ENCODE results near the gene TRAF2.
A peak's percentile ranks its signal among the peaks of the same experiment; 100 is the strongest.

Gene TRAF2

DNA sequence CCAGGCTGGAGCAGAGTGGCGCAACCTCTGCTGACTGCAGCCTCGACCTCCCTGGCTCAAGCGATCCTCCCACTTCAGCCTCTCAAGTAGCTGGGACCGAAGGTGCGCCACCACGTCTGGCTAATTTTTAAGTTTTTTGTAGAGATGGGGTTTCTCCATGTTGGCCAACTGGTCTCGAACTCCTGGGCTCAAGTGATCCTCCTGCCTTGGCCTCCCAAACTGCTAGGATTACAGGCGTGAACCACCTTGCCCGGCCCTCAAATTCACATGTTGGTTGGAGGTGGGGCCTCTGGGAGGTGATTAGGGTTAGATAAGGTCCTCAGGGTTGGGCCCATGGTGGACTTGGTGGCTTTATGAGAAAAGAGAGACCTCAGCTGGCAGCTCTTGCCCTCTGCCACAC lies 75.8 kb downstream of the TRAF2 start:
- DNase-seq (ENCODE audit: low spot score), result no peak

DNA sequence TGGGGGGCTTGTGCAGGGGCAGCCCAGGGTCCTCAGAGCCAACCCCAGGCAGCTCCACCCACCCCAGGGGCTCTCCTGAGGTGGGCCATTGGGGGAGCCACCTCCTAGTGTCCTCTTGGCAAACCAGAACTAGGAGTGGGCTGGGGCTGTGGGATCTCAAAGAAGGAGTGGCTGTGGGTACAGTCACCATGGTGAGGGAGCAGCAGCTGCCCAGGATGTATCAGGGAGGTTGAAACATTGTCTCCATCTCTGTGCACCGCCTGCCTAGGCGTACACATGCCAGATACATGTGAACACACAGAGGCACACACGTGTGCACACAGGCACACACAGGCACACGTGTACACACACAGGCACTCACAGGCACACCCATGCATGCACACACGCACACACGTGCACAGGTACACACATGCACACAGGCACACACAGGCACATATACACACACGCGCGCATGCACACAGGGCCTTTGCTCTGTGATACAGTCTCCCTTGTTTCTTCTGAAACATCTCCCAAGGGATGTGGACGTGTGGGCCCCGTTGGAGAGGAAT lies 76.5 kb downstream of the TRAF2 start:
- no peak for DNase-seq (ENCODE audit: low spot score)

DNA sequence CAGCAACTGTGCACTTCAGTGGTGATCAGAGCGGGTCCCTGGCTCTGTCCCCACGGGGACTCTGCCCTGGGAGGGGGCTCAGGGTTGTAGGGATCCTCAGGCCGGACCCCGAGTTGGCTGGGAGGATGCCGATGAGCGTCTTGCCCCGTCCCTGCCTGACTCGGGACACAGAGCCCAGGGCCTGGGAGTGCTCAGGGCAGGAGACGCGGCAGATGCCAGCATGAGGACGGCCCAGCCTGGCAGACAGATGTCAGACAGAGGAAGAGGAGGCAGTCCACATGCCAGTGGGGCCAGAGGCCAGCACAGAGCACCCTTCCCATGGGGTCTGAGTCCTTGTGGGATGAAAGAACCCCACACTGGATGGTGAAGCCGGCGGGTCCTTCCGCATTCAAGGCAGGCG lies 77.0 kb downstream of the TRAF2 start:
- no peak for DNase-seq (ENCODE audit: low spot score)

DNA sequence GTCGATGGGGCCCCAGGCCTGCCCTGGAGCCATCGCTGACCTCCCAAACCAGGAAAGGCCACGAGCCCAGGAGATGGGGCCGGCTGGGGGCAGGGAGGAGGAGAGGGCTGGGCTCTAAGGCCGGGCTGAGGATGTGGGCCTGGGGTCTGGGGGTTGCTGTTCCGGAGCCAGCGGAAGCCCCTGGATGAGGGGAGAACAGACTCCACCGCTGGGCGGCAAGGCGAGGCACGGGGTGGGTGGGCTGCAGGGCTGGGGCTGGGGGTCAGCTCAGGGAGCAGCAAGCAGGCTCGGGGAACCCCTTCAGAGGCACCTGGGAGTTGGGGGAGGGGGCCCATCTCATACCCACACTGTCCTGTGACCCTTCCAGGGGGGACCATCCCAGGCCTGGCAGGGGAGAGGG lies 77.4 kb downstream of the TRAF2 start:
- no peak for DNase-seq (ENCODE audit: low spot score)

DNA sequence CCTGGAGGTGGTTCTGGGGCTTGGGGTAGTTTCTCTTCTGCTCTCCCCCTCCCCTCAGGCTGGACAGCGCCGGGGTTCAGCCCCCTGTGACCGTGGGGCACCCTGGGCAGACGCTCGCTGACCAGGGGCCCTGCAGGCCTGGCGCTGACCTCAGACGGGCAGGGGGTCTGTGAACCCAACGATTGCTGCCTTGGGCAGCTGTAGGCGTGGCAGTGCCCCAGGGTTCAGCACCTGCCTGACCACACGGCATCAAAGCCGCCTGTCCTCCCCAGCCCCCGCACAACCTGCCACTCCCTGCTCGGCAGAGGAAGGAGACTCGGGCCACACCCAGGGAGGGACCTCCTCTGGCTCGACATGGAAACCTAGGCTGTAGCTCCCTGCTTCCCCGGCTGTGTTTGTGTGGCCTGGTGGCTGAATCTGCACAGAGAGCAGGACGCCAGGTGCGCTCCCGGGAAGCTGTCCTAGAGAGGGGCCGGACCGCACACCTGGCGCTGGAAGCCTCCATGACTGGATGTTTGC lies 77.9 kb downstream of the TRAF2 start:
- DNase-seq (ENCODE audit: low spot score), result no peak

DNA sequence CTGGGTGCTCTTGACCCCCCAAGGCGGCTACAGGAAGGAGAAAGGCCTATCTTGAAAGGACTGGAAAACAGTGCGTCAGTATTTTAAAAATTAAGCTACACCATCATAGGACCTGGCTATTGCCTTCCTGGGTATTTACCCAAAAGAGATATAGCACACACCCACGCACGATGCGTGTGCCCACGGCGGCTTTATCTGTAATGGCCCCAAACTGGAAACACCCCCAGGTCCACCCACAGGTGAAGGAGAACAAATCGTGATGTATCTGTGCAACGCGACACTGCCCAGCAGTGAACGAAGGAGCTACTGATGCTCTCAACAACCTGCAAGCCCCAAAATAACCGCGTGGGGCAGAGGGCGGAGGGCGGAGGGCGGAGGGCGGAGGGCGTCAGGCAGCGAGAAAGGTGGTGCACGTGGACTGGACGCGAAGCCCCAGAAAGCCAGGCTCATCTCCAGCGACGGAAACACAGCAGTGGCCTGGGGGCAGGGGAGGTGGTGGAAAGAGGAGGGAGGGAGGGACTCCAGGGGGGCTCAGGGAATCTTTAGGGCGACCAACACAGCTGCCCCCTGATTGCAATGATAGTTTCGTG lies 78.6 kb downstream of the TRAF2 start:
- DNase-seq (ENCODE audit: low spot score), result no peak

DNA sequence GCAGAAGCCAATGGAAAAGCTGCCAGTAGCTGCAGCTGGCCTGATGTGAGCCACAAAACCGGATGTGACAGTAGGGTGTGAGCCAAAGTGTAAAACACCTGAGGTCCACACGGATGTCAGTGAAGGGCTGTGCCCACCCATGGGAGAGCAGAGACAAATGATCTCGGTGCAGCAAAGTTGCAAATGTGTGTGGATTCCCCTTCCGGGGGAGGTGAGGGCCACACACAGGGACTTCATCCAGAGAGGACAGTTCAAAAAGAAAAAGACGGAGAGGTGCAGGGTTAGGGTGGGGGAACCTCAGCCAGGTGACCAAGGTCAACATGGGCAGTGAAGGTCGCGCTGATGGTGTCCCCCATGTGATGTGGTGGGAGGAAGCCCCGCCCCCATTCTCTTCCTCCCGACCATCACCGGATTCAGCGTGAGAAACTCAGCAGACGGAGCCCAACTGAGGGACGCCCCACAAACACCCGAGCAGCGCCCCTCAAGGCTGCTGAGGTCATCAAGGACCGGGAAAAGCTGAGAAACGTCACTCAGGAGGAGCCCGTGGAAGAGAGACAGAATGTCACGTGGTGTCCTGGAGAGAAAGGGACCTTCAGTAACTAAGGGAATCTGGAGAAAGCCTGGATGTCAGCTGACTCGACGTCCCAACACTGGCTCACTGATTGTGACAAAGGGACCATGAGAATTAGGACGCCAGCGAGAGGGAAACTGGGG lies 79.6 kb downstream of the TRAF2 start:
- DNase-seq (ENCODE audit: low spot score), result no peak

DNA sequence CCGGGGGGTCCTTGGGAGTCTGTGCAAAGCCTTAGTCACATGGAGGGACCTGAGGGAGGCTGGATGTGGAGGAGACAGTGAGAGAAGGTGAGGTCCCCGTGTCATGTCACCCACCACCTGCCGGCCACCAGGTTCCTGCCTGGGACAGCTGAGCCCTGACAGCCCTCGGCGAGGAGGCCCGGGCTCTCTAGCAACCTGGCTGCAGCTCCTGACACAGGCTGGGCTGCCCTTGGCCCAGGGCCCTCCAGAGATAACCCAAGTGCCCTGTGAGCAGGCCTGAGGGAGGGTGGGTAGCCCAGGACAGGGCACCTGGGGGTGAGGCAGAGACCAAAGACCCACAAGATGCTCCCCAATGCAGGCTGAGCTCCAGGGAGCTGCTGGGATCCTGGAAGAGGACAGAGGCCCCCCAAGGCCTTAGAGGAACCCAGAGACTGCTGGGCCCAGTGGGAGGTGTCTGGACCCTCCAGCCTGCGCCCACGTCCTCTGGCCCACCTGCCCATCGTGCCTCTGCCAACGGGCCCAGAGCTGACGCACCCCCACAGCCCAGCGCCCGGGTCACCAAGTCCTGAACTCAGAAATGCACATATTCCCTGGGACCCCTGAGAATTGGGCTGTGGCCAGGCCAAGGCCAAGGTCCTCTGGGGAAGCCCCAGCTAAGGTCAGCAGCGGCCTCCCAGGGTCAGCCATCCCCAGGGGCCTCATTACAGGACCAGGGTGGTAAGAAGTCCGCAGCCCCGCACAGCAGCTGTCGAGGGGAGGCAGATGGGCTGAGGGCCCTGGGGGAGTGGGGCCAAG lies 82.2 kb downstream of the TRAF2 start:
- no peak for DNase-seq (ENCODE audit: low spot score)

DNA sequence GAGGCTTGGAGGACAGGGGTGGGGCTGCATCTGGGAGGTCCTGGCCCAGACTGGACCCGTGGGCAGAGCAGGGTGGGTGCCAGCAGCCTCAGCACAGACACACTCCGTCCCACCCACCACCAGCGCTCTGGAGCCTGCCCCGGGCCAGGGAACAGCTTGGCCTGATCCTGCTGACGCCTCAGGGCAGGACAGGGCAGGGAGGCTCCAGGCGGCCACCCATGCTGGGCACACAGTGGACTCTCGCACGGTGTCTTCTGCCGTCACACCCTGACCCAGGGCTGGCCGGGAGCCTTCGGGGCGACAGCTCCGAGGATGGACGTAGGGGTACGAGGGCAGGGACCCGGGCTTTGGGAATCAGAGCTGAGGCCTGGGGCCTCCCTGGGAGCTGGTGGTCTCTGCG lies 82.8 kb downstream of the TRAF2 start:
- no peak for DNase-seq (ENCODE audit: low spot score)

DNA sequence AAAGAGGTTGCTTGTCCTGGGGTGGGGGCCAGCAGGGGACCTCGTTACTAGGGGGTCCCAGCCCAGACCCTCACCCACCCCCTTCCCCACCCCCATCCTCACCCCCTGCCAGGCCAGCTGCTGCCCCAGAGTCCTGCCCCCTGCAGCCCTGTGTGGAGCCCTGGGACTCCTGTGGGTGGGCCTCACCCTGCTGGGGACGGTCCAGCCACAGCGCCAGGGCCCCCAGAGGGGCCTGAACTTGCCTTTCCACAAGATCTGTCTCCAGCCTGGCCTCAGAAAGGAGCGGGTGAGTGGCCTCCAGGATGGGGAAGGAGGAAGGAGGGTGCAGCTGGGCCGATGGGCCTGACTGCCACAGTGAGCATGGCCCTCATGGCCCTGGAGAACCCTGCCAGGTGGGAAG lies 83.5 kb downstream of the TRAF2 start:
- no peak for DNase-seq (ENCODE audit: low spot score)

DNA sequence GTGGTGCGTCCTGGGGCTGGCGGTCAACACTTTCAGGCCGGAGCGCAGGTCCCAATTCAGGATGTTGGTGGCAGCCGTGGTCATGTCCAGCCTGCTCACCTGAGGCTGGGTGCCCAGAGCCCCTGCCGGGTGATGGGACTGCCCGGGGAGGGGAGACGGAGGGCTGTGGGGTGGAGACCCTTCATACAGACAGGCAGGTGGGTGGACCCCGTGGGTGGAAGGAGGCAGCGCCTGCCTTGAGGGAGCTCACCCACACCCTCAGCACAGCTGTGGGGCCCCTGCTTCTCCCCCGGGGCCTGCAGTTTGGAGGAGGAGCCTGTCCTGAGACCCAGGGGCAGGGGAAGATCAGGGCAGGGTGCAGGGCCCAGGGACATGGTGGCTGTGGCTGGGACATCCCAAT lies 84.0 kb downstream of the TRAF2 start:
- DNase-seq (ENCODE audit: low spot score), result no peak

DNA sequence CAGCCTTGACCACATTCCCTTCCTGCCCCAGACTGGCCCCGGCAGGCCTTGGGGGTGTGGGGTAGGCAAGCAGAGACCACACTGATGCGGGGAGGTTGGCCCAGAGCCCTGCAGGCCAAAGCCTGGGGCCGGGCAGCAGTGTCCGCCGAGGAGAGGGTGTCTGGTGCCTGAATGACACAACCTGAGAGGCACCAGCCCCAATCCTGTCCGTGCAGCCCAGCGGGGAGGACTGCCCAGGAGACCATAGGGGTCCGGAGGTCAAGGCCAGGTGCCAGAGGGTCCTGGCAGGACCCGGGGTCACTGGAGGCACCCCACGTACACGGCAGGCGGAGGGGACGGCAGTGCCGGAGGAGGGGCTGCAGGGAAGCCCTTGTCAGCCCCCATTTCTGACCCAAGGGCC lies 85.4 kb downstream of the TRAF2 start:
- no peak for DNase-seq (ENCODE audit: low spot score)

DNA sequence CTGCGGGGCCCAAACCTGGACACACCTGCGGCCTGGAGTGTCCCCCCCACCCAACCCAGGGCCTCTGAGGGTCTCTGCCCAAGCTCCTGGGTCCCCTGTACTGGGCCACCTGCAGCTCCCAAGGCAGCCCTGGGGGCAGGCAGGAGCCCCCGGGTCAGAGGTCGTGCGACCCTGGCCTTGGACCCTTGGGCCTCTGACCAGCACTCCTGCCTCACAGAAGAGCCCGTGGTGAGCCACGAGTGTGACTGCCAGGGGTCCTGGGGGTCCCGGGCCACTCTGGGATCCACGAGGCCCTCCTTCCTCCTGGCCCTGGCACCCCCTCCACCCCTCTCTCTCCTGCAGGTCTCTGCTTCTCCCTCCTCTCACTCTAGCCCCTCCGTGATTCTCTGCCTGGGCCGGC lies 86.0 kb downstream of the TRAF2 start:
- no peak for DNase-seq (ENCODE audit: low spot score)

DNA sequence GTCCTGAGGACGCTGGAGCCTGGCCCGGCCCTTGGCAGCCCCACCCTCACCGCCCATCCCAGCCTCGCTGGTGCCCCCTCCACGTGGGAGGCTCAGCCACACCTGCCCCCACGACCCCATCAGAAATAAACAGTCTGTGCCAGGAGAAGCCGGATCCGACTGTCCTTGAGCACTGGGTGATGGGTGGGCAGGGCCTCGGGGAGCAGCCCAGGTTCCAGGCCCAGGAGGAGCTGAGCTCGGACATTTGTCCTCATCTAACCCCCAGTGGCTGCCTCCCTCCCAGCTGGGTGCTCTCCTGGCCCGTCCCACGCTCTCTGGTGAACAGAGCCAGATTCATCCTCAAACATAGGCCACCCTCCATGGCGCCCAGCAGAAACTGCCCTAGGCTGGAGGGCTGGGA lies 86.4 kb downstream of the TRAF2 start:
- DNase-seq (ENCODE audit: low spot score), result no peak

DNA sequence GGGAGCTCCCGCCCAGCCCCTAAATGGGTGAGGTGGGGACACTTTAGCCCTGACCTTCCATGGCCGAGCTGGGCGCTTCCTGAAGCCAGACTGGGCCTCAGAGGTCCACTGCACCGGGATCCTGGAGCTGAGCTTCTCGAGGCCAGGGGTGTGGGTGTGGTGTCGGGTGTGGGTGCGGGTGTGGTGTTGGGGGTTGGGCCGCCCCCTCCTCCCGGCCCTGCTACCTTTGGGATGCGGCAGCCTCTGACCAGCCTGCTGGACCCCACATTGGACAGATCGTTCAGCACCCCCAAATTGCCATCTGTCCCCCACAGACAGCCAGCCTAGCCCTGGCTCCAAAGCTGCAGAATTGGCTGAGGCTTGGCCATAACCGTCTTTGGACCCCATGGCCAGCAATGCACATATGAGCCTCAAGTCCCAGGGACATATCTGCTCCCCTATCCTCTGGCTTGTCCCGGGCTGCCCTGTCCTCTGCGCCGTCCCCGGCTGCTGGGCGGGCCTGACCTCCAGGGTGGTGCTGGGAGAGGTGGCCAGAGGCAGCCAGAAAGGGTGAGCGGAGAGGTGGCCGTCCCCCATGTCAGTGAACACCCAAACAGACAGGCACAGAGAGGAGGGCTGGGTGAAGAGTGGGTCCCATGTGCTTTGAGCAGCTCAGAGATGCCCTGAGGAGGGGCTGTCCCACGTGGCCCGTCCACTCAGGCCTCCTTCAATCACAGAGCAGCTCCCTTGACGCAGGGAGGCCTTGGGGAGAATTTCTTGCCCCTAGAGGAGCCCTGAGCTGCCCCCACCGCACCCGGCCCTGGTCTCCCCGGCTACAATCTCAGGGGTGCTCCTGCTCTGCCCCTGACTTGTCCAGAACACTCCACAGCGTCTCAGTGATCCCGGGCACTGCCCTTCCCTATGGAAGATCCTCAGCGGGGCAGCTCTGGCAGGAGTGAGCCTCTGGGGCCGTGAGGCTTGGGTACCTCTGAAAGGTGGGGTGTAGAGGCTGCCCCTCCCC lies 87.6 kb downstream of the TRAF2 start:
- no peak for DNase-seq (ENCODE audit: low spot score)

DNA sequence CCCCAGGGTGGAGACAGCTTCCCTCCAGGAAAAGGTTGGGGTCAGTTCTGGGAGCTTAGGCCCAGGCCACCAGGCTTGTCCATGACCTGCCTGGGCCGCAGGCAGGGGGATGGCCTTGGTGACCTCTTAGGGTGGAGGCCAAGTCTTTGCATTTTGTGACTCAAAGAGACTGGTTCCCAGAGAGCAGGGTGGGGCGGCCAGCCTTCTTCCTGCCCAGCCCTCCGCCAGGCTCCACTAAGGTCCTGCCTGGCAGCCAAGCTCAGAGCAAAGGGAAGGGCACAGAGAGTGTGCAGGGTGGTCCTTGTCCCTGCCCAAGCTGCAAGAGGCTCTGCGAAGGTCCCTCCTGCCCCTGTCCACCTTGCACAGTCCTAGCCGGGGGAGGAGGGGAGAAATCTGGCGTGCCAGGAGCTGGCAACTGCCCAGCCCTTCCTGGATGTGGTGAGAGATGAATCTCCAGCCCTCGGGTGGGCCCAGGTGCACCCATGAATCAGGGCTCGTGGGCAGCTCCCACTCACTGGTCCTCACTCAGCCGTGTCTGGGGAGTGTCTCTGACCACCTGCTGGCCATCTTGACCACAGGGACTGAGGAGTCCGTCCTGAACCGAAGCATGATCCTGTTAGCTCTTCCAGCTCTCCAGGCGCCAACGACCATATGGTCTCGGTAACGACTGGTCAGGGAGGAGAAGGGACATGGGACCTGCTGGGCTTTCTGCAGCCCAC lies 88.7 kb downstream of the TRAF2 start:
- no peak for DNase-seq (ENCODE audit: low spot score)

DNA sequence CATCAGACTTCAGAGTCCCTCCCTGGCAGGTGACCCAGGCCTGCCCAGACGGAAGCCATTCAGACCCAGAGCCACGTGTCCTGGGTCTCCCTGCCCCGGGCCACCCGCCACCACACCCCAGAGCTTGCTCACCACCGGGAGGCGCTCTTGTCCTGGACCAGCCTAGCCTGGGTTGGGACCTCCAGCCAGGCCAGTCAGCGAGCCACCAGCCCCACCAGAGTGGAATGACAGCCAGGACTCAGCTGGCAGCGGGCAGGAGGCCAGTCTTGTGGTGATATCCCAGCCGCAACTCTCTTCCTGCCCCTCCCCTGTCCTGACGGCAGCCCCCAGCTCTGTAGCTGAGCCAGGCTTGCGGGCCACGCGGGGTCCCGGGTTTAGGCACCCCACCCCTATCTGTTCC lies 89.3 kb downstream of the TRAF2 start:
- DNase-seq (ENCODE audit: low spot score), result peak; percentile 62

All from AG08395 (cell line).